HG03442 (cell line): ENCODE measurements around the gene CHD6.

Source experiments
- ATAC-seq: cut with Tn5 transposase; IDR thresholded peaks from one replicate; pipeline ENCODE4 v1.9.1; 2021; ENCODE audit warnings: mild to moderate bottlenecking, moderate library complexity; ENCODE audit not compliant: unreplicated experiment

CHD6 gene

GRCh38 chr20:41373251-41373783 lies 244.9 kb downstream of the CHD6 start:
- no peak for ATAC-seq

GRCh38 chr20:41371371-41371770 lies 246.8 kb downstream of the CHD6 start:
- ATAC-seq, result no peak

- no peak for ATAC-seq
Measured at GRCh38 chr20:41370176-41370575, 248.0 kb downstream of the CHD6 start.

GRCh38 chr20:41369673-41370072 lies 248.5 kb downstream of the CHD6 start:
- no peak for ATAC-seq

- ATAC-seq, result no peak
Measured at GRCh38 chr20:41367956-41368355, 250.2 kb downstream of the CHD6 start.

- no peak for ATAC-seq
Measured at GRCh38 chr20:41367393-41367695, 250.8 kb downstream of the CHD6 start.

- no peak for ATAC-seq
Measured at GRCh38 chr20:41366546-41367392, 251.4 kb downstream of the CHD6 start, which contains the start of gene EMILIN3. TSS of gene EMILIN3 (minus strand) at chr20:41366818. CDS start at chr20:41366634, 184 bp downstream.

GRCh38 chr20:41365777-41366545 lies 252.2 kb downstream of the CHD6 start:
- ATAC-seq, result no peak

- no peak for ATAC-seq
Measured at GRCh38 chr20:41364967-41365765, 253.0 kb downstream of the CHD6 start.

- no peak for ATAC-seq
Measured at GRCh38 chr20:41364236-41364855, 253.8 kb downstream of the CHD6 start.

- ATAC-seq, result no peak
Measured at GRCh38 chr20:41363601-41364000, 254.6 kb downstream of the CHD6 start.

- no peak for ATAC-seq
Measured at GRCh38 chr20:41362748-41363140, 255.4 kb downstream of the CHD6 start.

GRCh38 chr20:41361757-41362747 lies 256.1 kb downstream of the CHD6 start:
- no peak for ATAC-seq

- no peak for ATAC-seq
Measured at GRCh38 chr20:41360831-41361756, 257.1 kb downstream of the CHD6 start.

- no peak for ATAC-seq
Measured at GRCh38 chr20:41359541-41360011, 258.6 kb downstream of the CHD6 start.

- no peak for ATAC-seq
Measured at GRCh38 chr20:41358717-41359116, 259.5 kb downstream of the CHD6 start.

GRCh38 chr20:41358230-41358629 lies 259.9 kb downstream of the CHD6 start:
- ATAC-seq, result no peak
